Fibroblast of skin of left biceps (primary cell): ENCODE measurements around the gene CDR2L.
"Not testable (repeated sequence)": the region's sequence is repeated elsewhere in the genome, so short reads cannot be mapped to it uniquely, and the experiment has no call there.

Experiments
- DNase-seq, 2 experiments: peaks; one replicate each; pipeline ENCODE4 v3.0.0-alpha.2; 2013; ENCODE audit warnings: low read depth in 2 of 2

Gene CDR2L

DNA sequence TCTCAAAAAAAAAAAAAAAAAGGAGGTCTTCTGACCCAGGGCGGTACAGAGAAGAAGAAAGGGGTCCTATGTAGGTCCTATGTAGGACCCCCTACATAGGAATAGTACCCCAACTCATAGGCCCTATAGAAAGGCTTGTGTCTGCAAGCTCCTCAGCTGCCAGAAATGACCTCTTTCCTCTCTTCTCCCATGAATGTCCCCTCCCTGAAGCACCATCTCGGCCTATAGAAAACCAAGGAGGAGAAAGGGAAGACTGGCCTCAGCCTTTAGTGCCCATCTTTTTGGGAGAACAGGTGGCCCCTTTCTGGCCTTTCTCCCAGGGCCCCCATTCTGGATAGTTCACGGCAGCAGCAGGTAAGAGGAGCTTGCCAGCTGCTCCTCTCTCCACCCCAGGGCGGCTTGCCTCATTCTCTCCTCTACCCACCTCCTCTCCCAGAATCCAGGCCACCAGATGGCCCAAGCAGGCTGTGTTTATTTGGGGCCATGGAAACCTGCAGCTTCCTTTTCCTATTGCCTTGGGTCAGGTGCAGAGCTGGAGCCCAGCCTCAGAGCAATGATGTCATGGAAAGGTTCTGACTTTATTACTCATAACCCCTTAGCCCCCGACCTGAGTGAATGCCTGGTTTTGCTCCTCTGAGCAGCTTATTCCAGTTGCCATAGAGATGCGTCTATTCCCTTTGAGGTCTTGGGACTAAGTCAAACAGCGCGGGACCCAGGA lies 23.4 kb downstream of the CDR2L start:
- DNase-seq, result no peak

DNA sequence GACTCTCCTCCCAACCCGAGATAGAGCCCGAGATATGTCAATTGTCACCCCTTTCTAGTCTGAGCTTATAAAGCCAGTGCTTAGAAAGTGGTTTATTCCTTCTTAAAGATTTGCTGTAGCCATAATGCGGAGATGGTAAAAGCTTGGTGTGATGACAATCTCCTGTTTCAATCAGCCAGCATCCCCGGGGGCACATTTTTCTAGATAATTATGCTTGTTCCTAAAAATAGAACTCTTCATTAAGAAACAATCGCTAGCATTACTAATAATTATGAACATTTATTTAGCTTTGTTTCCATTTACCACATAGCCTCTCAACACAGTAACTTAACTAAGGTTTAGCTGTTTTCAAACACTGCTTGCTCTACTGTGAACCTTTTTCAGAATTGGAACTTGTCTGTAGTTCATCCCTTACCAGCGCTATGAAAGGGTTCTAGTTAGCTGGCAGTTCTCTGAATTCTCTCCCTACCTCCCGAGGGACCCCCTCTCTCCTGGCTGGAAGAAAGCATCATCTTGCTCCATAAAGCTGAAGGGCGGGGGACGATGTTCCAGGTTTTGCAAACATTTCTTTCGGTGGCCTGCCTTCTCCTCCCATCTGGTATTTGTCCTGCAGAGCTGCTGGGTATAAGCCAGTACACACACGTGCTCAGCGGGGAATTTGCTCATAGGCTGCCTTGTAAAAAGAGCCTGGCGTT lies 24.1 kb downstream of the CDR2L start:
- no peak for DNase-seq

DNA sequence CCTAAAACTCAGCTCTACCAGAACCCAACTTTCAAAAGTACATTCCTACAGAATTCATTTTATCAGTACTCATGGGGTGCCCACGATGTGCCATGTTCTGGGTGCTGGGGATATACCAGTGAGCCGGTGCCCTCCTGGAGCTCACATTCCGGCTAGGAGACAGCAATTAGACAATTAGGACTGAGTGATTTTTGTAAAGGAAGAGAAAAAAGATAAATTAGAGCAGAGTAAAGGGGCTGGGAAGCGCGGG lies 24.6 kb downstream of the CDR2L start:
- no peak for DNase-seq

GRCh38 chr17:75012346-75013091 lies 25.1 kb downstream of the CDR2L start, which contains the start of gene MRPL58:
Gene MRPL58, plus strand, starts transcription at chr17:75012670. Its CDS starts 17 bp downstream, at chr17:75012687.
- DNase-seq, result peak in 1 of 2 experiments; percentile 56

- DNase-seq, result no peak
Observed at GRCh38 chr17:75013092-75013559, 25.7 kb downstream of the CDR2L start.

- no peak for DNase-seq
Observed at GRCh38 chr17:75019146-75019545, 31.7 kb downstream of the CDR2L start.

DNA sequence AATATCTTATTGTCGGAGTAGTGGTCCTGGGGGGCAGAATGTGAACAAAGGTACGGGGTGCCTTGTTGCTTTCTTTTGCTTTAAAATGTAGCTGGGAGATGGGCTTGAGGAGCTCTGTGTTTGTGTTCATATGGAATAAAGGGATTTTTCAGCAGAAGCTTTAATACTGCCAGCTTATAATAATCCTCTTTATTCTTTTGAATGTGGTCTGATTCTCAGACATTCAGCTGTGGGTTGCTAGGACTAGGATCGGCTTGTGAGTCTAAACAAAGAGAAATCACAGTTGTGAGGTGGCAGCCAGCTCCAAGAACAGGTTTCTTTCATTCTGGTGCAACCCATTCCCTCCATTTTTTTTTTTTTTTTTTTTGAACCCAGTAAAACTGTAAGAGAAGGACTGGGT lies 32.3 kb downstream of the CDR2L start:
- no peak for DNase-seq

DNA sequence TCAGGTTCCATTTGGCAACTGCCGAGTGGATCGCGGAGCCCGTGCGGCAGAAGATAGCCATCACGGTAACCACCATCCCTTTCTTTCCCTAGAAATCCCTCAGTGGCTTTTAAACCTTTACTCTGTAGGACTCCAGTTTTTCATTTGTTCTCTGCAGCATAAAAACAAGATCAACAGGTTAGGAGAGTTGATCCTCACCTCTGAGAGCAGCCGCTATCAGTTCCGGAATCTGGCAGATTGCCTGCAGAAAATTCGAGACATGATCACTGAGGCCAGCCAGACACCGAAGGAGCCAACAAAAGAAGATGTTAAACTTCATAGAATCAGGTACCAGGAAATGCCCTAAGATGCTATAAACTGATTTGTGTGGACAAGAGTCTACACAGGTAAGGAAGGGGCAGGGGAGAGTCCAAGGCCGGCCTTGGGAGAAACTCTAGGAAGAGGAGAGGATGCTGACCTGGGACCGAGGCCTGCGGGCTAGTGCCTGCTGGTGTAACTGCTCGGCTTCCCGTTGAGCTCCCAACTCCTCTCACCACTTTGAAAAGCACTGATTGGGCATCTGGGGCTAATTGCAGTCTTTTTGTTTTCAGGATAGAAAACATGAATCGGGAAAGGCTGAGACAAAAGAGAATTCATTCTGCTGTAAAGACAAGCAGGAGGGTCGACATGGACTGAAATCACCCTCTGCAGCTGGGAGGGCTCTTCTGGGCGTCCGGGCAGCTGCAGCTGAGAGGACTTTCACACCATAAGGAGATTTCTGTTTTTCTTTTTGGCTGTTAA lies 33.1 kb downstream of the CDR2L start:
- DNase-seq, result no peak

GRCh38 chr17:75024686-75025397 lies 37.4 kb downstream of the CDR2L start:
- no peak for DNase-seq

- DNase-seq, result not testable (repeated sequence)
Observed at GRCh38 chr17:75025398-75025734, 37.9 kb downstream of the CDR2L start.

GRCh38 chr17:75026650-75027049 lies 39.2 kb downstream of the CDR2L start:
- not testable (repeated sequence) for DNase-seq

- DNase-seq, result no peak
Observed at GRCh38 chr17:75030161-75030560, 42.7 kb downstream of the CDR2L start.

DNA sequence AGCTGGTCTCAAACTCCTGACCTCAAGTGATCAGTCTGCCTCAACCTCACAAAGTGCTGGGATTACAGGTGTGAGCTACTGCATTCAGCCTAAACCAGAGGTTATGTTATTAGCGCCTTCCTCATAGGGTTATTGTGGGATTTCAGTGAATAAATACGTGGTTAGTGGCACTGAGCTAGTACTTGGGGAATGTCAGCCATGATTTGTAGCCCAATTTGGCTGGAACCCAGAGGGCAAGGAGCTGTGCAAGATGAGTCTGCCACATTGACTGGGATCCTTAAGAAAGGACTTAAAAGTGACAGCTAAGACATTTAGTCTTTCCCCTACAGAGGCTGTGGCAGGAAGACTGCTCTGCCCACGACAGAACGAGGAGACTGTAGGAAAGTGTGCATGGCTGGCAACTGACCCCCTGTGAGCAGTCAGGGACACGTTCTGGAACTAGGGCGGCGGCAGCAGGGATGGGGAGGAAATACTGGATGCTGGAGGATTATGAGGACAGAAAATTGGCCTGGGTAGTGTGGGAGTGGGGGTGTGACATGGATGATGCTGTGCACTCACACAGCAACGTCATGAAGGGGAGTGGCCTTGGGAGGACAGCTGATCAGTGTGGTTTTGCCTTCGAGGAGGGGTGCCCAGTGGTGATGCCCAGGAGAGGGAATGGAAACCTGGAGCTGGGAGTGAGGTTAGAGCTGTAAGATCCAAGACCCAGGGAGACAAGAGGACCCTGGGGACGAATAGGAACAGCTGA lies 44.7 kb downstream of the CDR2L start:
- peak in 1 of 2 experiments; percentile 35 for DNase-seq

DNA sequence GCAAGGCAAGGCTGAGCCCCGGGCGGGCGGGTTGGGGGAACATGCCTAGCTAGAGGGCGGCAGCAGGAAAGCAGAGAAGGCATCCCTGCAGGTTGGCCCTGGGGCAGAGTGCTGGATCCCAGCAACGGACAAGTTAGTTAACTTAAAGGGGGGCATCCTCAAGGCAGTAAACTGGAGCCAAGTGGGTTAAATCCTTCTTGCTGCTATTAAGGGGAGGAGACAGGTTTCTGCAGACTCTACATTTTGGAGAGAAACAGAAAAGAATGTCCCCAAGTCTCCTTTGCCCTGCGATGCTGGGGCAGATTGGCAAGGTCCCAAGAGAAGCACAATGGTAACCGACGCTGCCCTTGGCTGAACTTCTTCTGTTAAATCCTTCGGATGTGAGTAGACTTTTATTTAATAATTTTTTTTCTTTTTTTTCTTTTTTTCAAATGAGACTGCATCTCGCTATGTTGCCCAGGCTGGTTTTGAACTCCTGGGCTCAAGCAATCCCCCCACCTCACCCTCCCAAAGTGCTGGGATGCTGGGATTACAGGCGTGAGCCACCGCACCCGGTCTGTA lies 45.4 kb downstream of the CDR2L start:
- DNase-seq, result no peak

- peak; percentile 77 to 82 for DNase-seq
Observed at GRCh38 chr17:75033346-75034235, 46.2 kb downstream of the CDR2L start.

GRCh38 chr17:75034236-75034908 lies 46.9 kb downstream of the CDR2L start:
- DNase-seq, result peak; percentile 72 to 73

DNA sequence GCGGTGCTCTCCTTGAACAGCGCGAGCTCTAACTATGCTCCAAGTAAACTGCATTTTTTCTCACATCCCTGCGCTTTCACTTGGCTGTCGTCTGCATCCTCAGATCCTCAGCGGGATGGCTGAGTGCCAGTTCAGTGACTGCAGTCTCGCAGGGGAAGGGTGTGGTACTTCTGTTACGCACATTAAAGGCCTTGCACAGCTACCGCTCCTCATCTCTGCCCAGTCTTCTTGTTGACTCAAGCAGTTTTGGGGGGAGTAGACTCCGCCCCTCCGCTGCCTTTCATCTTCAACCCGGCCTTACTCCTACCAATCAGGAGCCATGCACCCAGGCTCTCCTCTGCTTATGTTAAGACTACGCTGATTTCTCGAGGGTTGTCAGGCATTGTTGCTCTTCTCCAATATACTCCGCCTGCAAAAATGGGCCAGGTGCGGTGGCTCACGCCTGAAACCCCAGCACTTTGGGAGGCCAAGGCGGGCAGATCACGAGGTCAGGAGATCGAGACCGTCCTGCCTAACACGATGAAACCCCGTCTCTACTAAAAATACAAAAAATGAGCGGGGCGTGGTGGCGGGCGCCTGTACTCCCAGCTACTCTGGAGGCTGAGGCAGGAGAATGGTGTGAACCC lies 49.3 kb downstream of the CDR2L start:
- peak; percentile 28 to 35 for DNase-seq

DNA sequence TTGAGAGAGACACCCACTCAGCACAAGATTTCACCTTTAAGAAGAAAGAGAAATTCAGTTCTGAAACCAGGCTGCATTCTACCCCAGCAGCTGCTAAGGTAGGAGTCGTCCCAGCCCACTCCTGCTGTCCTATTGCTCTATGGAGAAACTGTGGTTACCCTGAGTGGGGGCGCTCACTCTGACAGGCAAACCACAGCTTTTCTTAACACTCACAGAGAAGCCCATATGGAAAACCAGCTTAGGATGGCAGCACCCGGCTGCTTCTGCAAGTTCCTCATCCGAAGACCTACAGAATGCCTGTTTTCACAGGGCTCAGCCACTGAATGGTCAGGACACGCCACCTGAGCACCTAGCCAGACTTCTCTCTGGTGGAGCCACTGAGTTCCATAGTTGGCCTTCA lies 51.8 kb downstream of the CDR2L start:
- DNase-seq, result no peak
